Epithelial cell of prostate (primary cell): Measurements from ENCODE around the gene WWP2.

Experiments
- DNase-seq: peaks from one replicate; pipeline ENCODE4 v3.0.0-alpha.2; 2011; ENCODE audit warnings: low read depth, low spot score
- H3K27ac ChIP-seq: fragments of 450-650 bp; 2 replicates; pipeline ENCODE4 v1.5.1; 2017; ENCODE audit warnings: mild to moderate bottlenecking

The WWP2 gene

GRCh38 chr16:69916462-69916861 lies 154.3 kb downstream of the WWP2 start:
- no peak overlapping the region for H3K27ac ChIP-seq
- DNase-seq: no peak

- no peak overlapping the region for H3K27ac ChIP-seq
Measured at GRCh38 chr16:69917311-69917710, 155.2 kb downstream of the WWP2 start.

GRCh38 chr16:69917739-69918138 lies 155.6 kb downstream of the WWP2 start:
- peak overlapping the region; percentile 16 for H3K27ac ChIP-seq
- DNase-seq: no peak

More at GRCh38 chr16:69917311-69917710, 155.2 kb downstream of the WWP2 start:
- DNase-seq: no peak

GRCh38 chr16:69918241-69918640 lies 156.1 kb downstream of the WWP2 start:
- DNase-seq: no peak
- peak overlapping the region; percentile 16 for H3K27ac ChIP-seq

- no peak for DNase-seq
- H3K27ac ChIP-seq: no peak overlapping the region
Measured at GRCh38 chr16:69921127-69921526, 159.0 kb downstream of the WWP2 start.

GRCh38 chr16:69922200-69922599 lies 160.1 kb downstream of the WWP2 start:
- H3K27ac ChIP-seq: no peak overlapping the region
- no peak for DNase-seq

- H3K27ac ChIP-seq: no peak overlapping the region
Measured at GRCh38 chr16:69924041-69924775, 162.1 kb downstream of the WWP2 start.

GRCh38 chr16:69924777-69925191 lies 162.7 kb downstream of the WWP2 start:
- H3K27ac ChIP-seq: no peak overlapping the region
- no peak for DNase-seq

More at GRCh38 chr16:69924041-69924775, 162.1 kb downstream of the WWP2 start:
- no peak for DNase-seq

GRCh38 chr16:69925311-69925710 lies 163.2 kb downstream of the WWP2 start:
- H3K27ac ChIP-seq: no peak overlapping the region
- DNase-seq: no peak

- H3K27ac ChIP-seq: no peak overlapping the region
Measured at GRCh38 chr16:69926241-69926640, 164.1 kb downstream of the WWP2 start.

GRCh38 chr16:69927056-69927757 lies 165.1 kb downstream of the WWP2 start:
- no peak for DNase-seq
- no peak overlapping the region for H3K27ac ChIP-seq

More at GRCh38 chr16:69926241-69926640, 164.1 kb downstream of the WWP2 start:
- no peak for DNase-seq

GRCh38 chr16:69928856-69929400 lies 166.8 kb downstream of the WWP2 start:
- no peak for DNase-seq
- H3K27ac ChIP-seq: no peak overlapping the region

- DNase-seq: no peak
- H3K27ac ChIP-seq: no peak overlapping the region
Measured at GRCh38 chr16:69929480-69929879, 167.3 kb downstream of the WWP2 start.

GRCh38 chr16:69930117-69930776 lies 168.1 kb downstream of the WWP2 start:
- DNase-seq: no peak
- no peak overlapping the region for H3K27ac ChIP-seq

GRCh38 chr16:69931631-69932030 lies 169.5 kb downstream of the WWP2 start:
- H3K27ac ChIP-seq: no peak overlapping the region
- no peak for DNase-seq

GRCh38 chr16:69932228-69932627 lies 170.1 kb downstream of the WWP2 start:
- no peak overlapping the region for H3K27ac ChIP-seq
- DNase-seq: no peak

- DNase-seq: no peak
- no peak overlapping the region for H3K27ac ChIP-seq
Measured at GRCh38 chr16:69932691-69933392, 170.7 kb downstream of the WWP2 start.

GRCh38 chr16:69934044-69934443 lies 171.9 kb downstream of the WWP2 start:
- DNase-seq: no peak
- no peak overlapping the region for H3K27ac ChIP-seq

- no peak for DNase-seq
Measured at GRCh38 chr16:69934751-69935150, 172.6 kb downstream of the WWP2 start.

GRCh38 chr16:69935278-69935711 lies 173.2 kb downstream of the WWP2 start:
- no peak for DNase-seq
- no peak overlapping the region for H3K27ac ChIP-seq

More at GRCh38 chr16:69934751-69935150, 172.6 kb downstream of the WWP2 start:
- H3K27ac ChIP-seq: no peak overlapping the region
